Activated T-helper 1 cell treated with anti-CD3 and anti-CD28 coated beads, Interleukin-2, amount 50 U/mL, for 16 hours (primary cell): ENCODE measurements around the gene TTLL11.

Experiments
- DNase-seq, 2 donors: peaks; one replicate each; pipeline ENCODE4 v3.0.0-alpha.2; 2020; ENCODE audit warnings: low read depth in 1 of 2, low spot score in 1 of 2

Gene TTLL11

DNA sequence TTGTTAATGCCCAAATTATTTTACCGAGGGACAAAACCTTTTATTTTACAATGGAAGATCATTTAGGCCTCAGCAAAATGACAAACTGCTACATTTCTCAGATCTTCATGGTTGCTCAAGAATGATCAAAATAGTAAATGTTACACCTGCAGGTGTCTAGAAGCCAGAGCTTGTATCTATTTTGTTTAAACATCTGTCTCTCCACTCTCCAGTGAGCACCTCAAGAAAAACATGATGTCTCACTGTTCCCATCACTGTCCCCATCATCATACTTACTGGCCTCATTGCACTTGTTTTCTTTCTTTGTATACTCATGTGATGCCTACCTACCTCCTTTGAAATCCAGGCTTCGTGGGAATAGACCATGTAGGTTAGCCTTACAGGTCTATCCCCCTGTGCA, 149.6 kb downstream of the TTLL11 start:
- no peak for DNase-seq

DNA sequence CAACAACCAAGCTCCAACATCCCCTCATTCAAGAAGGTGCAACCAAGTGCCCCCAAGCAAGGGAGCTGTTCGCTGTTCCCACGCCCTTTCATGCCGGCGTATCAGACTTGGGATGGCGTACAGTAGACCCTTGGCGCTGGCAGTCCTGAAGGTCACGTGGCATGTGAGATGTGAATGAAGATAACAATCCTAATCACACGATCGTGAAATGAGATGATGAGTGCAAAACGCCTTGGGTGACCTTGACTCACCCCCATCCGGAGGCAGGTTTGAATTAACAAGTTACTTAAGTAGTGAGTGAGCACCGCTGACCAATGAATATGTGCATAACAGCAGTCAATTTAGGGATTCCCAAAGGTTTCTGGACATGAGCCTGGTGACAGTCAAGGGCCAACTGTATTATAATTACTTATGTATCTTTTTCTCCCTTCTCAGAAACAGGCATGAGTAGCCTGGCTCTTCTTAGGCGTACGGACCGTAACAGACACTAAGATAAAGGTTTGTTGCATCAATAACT, 150.2 kb downstream of the TTLL11 start:
- no peak for DNase-seq

DNA sequence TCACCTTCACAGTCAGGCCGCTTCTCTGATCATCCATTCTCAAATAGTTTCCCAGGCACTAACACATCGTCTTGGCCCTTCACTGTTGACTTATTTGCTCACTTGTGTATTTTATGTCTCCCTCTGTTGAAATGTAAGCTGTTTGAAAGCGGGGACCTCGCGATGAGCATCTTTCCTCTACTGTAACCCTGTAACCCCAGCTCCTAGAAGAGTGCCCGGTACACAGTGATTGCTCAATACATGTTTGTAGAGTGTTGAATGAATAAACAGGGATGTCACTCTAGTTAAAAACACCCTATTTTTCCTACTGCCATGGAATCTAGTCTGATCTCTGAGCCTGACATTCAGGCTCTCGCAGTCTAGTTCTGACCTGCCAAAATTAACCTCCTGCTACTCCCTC, 150.8 kb downstream of the TTLL11 start:
- no peak for DNase-seq

DNA sequence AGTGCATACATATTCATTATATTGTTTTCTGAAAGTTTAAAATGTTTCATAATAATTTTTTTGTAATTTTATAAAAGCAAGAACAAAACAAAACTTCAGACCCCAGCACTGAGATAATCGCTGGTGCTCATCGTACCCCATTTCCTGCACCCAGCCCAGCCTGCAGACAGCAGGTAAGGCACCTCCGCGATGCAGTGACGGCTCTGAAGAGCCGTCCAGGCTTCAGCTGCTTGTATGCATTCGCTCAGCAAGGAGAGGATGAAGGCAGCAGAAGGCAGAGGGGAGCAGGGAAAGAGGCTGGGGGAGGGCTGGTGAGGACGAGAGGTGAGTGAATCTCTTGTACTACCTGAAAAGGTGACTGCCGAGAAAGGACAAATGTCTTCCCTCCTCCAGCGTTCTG, 153.5 kb downstream of the TTLL11 start:
- DNase-seq: no peak

DNA sequence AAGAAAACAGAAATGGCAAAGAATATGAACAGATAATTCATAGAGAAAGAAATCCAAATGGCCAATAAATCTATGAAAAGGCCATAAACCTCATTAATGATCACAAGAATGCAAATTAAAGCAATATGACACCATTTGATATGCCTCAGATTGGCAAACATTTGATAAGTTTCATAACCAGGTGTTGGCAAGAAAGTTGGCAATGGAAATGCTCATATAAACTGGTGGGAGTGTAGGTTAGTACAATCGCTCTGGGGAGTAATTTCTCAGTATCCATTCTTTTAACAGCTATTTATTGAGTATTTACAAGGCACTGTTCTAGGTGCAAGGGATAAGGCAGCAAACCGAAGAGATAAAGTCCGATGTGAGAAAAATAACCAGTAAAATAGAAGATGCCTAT, 154.5 kb downstream of the TTLL11 start:
- no peak for DNase-seq

DNA sequence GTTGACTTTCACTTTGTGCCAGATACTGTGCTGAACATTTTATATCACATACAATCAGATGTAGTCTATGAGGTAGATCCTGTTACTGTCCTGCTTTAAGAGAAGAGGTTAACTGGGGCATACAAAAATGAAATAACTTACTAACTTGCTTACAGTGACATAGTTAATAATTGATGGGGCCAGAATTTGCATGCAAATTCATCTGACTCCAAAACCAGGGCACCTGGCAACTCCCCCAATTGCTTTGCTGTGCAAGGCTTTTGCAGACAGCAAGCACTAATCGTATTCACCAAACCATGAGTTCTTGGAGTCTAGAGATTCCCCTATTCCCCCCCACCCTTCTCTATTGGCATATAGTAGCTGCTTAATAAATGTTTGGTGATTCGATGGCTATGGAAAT, 155.9 kb downstream of the TTLL11 start:
- no peak for DNase-seq

DNA sequence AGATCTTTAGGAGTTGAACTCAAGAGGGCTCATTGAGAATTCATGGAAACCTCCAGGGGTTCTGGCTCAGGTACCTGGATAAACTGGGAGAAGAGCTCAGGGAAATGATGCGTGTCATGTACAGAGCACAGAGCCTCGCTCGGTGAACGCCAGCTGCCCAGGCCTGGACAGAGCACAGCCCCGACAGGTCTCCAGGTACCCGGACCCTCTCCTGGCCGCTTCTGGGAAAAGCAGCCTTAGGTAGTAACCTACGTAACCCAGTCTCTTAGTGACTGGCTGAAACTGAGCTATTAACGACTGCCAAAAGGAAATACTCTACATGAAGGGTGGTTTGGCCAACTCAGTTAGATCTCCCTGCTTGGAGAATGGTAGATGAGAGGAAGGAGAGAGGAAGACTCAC, 157.4 kb downstream of the TTLL11 start:
- no peak for DNase-seq

DNA sequence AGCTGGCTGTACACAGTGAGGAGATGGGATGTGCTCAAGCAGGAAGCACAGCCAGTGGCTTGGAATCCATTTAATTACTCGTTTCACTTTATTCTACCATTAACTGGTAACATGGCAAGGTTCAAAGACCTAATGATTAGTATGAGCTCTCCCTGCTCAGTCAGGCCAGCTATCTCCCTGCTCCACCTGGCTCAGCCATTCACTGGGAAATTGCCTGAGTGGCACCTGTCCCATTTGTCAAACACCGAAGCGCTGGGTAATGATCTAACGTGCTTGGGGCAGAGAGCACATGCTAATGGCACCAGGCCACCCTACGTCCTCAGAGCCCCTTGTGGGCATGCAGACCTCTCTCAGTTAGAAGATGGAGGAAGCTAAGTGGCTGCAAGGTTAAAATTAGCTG, 162.2 kb downstream of the TTLL11 start:
- no peak for DNase-seq

DNA sequence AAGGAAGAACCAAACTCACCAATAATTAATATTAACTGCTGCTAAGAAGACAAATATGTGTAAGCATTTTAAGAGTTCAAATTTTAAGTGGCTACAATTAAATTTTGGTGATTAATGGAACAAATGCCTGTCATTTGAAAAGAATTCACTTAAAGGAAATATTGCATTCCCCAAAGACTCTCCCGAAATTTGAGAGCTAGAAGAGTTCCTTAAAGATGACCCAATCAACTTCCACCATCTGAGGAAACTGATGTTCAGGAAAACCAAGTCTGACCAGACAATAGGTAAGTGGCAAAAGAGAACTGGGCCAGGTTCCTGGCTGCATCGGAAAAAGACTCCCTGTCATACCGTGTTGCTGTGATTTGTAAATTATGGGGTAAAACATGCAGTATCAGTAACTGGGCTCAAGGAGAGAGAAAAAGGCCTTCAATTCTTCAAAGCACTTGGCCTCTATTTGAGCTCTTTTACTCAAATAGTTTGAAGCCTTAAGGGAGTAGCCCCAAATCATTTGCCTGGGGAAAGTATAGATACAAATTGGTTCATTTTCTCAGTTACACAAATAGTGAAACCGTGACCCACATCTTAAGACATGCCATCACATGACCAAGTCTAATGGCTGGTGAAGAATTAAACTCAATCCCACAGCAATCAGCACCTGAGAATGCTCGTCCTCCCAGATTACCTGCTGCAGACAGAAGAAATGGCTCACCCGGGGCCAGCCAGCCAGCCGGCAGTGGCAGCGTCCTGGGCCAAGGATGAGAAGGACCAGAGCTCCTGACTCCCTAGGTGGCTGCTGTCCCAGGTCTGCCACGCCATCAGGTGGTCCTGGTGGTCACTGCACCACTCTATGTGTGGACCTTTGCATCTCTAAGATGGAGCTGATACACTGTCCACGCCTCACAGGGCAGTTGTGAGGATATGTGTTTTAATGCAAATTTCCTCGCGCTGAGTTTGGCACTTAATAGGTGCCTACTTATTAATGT, 162.9 kb downstream of the TTLL11 start:
- no peak for DNase-seq

DNA sequence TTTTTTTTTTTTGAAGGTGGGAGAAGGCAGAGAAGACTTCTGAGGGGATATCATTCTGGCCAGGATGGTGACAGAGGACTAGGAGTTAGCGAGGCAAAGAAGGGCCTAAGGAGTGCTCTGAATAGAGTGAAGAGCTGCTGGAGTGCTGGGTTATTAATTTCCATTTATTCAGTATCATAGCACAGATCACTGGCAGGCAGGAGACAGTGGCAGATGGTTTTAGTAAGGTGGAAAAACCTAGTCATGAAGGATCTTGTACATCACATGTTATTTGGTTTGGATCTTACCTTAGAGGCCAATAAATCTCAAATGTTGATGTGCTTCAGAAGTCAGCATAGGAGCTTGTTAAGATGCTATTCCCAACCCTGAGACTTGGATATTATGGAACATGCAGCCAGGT, 165.5 kb downstream of the TTLL11 start:
- no peak for DNase-seq

DNA sequence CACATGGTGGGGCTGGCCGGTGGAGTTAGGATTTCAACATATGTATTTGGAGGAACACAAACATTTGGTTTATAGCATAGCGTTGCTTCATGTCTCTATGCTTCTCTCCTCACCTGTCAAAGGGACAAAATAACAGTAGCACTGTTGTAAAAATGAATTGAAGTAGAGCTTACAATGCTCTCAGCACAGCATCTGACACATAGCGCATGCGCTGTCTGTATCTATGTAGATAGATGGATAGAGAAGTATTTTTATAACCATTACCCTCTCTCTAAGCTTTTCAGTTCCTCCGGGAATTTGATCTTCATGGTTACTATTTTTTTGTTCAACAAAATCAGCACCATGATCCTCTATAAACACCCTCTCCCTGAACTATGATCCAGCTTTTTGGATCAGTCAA, 166.0 kb downstream of the TTLL11 start:
- no peak for DNase-seq

DNA sequence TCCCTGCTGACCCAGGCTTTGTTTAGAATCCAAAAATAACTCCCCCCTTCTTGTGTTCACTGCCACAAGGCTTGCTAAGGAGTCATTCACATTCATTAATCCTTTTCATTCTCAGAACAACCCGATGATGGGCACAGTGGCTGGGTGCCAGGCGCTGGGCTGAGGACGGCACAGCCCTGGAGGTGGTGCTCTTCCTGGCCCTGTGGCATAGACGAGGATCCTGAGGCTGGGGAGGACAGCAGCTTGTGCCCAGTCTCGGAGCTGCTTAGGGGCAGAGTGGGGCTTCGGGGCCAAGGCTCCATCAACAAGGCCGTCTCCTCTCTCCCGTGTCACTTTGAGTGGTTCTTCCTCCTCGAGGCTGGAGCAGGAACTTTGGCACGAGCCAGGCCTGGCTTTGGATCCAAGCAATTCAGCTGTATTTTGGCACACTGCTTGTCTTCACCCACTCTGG, 166.7 kb downstream of the TTLL11 start:
- no peak for DNase-seq

DNA sequence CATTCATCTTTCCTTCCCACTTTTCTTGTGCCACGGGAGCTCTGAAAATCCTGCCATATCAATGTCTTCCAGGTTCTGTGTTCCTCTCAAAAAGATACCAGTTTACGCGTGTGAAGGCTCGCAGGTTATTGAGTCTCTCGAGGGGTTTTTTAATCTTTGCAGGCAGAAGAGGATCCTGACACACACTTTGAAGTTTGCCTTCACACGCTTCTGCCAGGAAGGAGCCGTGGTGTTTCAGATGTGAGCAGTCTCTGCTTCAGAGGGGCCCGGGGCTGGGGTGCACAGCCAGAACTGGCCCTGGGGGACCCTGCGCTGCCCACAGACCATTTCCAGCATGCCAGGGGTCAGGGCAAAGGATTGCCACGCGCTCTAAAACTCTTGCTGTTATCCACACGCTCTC, 167.2 kb downstream of the TTLL11 start:
- no peak for DNase-seq

DNA sequence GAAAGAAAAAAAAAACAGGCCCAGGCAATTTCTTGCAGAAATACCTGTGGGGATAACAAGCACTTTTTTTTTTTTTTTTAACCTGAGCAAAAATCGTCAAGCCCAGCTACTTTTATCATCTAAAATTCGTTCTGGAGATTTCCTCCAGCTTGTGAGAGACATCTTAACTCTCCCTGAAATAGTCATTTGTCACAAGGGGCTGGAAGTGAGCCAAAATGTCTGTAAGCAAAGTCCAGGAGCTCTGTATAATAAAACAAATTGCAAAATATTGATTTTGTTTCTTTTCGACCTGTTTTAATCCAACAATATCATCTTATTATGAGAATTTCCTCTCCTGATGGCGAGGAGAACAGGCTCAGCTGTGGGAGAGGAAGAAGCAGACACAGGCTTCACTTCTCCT, 168.4 kb downstream of the TTLL11 start:
- DNase-seq: no peak

DNA sequence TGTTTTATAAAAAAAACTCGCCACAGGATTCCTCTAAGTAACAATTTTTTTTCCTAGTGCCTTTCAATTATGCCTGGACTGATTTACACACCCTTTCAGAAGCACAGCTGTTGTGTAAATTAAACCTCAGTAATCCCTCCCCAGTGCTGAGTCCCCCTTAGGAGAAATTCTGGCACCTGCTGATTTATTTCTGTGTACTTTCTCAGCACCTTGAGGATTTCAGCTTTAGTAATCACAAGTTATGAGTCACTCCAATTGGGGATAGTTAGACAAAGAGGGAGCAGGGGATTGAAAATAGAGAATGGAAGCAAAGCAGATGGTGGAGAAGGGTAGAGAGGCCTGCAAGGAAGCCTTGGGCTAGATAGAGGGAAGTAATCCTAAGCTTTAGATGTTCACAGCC, 171.7 kb downstream of the TTLL11 start:
- no peak for DNase-seq

DNA sequence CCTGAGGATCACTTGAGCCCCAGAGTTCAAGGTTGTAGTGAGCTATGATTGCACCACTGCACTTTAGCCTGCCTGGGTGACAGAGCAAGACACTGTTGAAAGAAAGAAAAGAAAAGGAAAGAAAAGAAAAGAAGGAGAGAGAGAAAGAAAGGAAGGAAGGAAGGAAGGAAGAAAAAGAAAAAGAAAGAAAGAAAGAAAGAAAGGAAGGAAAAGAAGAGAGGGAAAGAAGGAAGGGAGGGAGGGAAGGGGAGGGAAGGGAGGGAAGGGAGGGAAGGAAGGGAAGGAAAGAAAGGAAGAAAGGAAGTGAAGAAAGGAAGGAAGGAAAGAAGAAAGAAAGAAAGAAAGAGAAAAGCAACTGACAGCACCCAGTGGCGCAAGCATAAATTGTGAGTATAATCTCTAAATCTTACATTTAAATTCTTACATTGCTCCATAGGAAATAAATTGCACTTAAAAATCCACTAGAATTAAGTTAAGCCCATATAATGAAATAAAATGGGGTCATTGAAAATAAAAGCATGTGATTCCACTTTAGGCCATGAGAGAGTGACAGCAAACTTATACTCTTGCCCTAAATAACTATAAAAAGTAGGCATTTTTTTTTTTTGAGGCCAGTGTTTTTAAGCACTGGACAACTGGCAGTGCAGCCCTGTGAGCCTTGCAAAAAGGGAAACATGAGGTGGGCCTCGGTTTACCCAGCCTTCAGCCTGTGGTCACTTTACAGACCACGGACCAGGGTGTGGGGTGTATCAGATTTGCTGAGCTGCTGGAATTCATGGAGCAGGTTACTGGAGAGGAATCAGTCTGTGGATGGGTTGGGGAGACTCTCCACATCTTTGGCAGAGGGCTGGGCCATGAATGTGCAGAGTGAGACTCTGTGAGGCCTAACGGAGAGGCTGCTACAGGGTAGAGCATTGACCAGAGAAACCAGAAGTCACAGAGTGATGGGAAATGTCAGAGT, 175.5 kb downstream of the TTLL11 start:
- no peak for DNase-seq

DNA sequence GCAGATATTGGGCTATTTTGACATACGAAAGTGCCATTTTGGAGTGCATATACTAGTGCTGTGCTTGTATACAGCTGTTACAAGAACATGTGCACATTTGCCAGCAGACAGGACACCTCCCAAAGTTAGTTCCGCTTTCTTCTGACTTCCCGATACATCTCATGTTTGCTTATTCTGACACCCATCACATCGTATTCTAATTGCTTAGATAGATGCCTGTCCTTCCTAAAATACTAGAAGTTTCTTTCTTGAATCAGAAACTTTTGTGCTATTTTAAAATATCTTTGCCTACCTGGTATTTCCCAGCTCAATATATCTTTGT, 177.8 kb downstream of the TTLL11 start:
- no peak for DNase-seq

DNA sequence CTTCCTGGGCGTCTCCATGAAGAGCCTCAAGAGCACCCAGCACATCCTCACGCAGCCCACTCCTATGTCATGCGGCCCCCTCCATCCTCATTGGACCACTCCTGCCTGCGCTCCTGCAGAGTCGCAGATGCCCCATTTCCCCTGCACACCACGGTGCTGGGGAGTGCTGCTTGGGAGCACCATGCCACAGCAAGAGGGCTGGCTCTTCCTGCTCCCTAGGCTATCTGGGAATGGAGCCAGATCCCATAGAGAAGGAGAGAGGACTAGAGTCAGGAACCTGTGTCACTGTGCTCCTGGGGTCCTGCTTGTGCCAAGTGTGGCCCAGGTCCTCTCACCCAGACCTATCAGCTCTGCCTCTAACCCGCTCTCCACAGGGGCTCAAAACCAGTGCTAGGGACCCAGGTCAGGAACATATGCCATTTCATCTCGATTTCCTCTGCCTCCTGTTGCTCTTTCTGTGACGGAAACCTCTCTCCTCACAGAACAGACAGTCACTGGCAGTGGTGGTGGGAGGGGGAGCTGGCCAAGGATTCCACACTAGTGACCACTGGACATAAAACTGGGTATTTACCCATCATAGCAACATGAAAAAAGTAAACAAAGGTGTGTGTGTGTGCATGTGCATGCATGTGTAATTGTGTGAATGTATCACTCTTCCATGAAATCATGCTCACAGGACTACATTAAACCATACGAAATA, 178.4 kb downstream of the TTLL11 start:
- no peak for DNase-seq

DNA sequence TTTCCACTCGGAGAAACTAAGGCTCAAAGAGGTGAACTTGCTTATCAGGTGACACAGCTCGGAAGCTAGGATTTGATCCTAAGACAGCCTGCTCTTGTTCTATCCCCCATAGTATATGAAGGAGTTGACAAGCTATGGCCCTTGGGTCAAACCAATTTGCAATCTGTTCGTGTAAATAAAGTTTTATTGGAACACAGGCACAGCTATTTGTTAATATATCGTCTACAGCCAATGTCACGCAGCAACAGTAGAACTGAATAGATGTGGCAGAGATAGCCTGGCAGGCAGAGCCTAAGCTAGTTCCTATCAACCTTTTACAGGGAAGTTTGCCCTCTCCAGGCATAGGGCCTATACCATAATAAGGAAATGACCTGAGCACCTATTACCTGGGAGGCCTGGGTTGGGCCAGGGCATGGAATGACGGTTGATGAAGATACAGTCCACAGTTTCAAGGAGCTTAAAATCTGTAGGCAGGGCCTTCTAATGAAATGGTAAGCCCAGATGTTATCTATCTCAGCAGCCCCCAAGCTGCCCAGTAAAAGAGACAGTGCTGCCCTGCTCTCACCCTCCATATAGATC, 179.0 kb downstream of the TTLL11 start:
- no peak for DNase-seq

DNA sequence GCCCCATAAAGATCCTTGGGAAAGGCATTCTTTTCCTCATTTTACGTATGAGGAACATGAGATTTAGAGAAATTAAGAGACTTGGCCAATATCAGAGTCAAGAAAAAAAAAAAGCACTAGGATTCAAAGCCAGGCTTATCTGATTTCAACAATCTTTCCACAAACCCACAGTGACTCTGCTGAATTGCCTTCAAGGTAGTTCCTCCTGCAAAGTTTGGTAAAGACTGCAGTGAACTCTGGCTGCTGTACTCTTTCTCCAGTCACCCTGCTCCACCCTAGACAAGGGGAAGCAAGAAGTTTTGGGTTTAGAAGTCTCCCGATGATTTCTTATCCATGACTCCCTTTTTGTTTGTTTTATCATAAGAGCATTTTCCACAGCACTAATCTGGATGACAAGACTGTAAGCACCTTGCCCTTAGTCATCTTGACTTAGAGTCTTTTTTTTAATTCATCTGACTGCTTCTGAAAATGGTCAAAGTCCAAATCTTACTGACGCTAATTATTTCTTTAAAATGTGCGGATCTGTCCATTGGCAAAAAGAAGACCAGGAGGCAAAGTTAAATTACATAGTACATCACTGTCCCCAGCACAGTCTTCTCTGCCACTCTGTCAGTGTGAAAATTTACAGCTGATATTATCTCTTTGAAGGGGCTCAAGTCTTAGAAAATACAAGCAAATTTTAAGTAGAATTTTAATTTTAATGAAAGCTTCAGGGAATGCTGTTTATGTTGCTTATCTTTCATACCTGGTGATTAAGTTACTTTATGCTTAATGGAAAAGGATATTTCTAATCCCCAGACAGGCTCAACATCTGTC, 180.1 kb downstream of the TTLL11 start:
- DNase-seq: no peak
